HL-60 (cell line): ENCODE data around the gene SOX5.

Experiments
- DNase-seq, 2 experiments: peaks; one replicate each; pipeline ENCODE4 v3.0.0-alpha.2; 2010 to 2020; ENCODE audit warnings: low read depth in 1 of 2, low spot score in 1 of 2
- H3K27ac ChIP-seq: fragments of 250-450 bp; sonication (Bioruptor Pico); replicated peaks from 2 replicates; pipeline ENCODE4 v1.5.1; 2020; ENCODE audit warnings: mild to moderate bottlenecking, moderate library complexity
- H3K27me3 ChIP-seq: fragments of 250-450 bp; sonication (Bioruptor Pico); 2 replicates; pipeline ENCODE4 v1.5.1; 2021; ENCODE audit warnings: mild to moderate bottlenecking, moderate library complexity; ENCODE audit not compliant: insufficient read depth, poor library complexity, severe bottlenecking
- H3K4me3 ChIP-seq: replicated peaks from 2 replicates; pipeline ENCODE4 v1.5.1; 2011; ENCODE audit warnings: mild to moderate bottlenecking, control low read depth, low read length; ENCODE audit not compliant: insufficient read depth
- GABPA ChIP-seq: IDR thresholded peaks from 2 replicates; pipeline ENCODE4 v1.6.1; 2012; ENCODE audit warnings: low read depth
- POLR2AphosphoS5 ChIP-seq: IDR thresholded peaks from 2 replicates; pipeline ENCODE4 v1.6.1; 2012; ENCODE audit warnings: low read depth
- SPI1 ChIP-seq: IDR thresholded peaks from 2 replicates; pipeline ENCODE4 v1.6.1; 2012; ENCODE audit warnings: low read depth, mild to moderate bottlenecking, borderline replicate concordance
- TF ChIP-seq, protein P1 (sequence below): IDR thresholded peaks from one replicate; pipeline ENCODE4 v1.5.1; 2011; ENCODE audit warnings: low read length, control low read depth, inconsistent platforms; ENCODE audit not compliant: insufficient read depth
- TF ChIP-seq, protein P2 (sequence below): IDR thresholded peaks from 2 replicates; pipeline ENCODE4 v1.6.1; 2012; ENCODE audit warnings: low read depth; ENCODE audit not compliant: insufficient replicate concordance

Gene SOX5

DNA sequence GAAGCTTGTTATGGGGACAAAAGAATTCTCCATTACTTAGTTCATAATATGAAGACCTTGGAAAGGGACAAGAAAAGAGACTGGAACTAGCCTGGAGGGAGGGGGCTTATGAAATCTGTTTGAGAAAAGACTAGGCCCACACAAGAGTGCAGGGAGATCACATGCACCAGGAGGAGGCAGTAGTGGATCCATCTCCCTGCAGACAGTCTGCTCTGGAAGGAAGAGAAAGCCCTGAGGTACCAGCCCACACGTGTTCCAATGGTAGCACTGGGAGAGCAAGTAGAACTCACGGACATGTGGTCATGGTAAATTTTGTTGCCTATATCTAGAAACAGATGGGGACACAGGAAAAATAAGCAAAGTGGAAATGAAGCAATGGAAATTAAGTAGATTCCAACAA lies 445.4 kb downstream of the SOX5 start:
- no peaks in the 10 kb centered on the region for H3K27me3 ChIP-seq
- TF ChIP-seq GABPA (no peak), POLR2AphosphoS5 (no peak), SPI1 (no peak)
- no peak for DNase-seq
- H3K4me3 ChIP-seq, result no peak overlapping the region
- H3K27ac ChIP-seq, result no peak overlapping the region

DNA sequence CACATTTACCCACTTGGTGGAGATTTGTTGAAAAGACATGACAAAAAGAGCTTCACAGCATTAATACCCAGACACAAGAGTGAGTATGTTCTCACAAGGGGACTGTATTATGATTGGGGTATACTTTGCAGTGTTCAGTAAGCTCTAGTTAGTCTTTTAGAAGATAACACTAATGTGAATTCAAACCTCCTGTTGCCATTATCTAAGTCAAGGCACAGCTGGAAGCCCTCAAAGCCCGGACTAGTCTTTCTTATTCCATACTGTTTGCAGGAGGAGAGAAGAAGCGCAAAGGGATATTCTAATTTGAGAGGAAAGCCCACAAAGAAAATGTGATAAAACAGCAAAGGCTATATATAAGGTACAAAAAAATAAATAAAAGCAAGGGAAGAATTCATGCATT lies 445.9 kb downstream of the SOX5 start:
- Histone ChIP-seq H3K4me3 (no peak overlapping the region), H3K27me3 (no peaks in the 10 kb centered on the region), H3K27ac (no peak overlapping the region)
- no peak for DNase-seq
- TF ChIP-seq, protein P1, sequence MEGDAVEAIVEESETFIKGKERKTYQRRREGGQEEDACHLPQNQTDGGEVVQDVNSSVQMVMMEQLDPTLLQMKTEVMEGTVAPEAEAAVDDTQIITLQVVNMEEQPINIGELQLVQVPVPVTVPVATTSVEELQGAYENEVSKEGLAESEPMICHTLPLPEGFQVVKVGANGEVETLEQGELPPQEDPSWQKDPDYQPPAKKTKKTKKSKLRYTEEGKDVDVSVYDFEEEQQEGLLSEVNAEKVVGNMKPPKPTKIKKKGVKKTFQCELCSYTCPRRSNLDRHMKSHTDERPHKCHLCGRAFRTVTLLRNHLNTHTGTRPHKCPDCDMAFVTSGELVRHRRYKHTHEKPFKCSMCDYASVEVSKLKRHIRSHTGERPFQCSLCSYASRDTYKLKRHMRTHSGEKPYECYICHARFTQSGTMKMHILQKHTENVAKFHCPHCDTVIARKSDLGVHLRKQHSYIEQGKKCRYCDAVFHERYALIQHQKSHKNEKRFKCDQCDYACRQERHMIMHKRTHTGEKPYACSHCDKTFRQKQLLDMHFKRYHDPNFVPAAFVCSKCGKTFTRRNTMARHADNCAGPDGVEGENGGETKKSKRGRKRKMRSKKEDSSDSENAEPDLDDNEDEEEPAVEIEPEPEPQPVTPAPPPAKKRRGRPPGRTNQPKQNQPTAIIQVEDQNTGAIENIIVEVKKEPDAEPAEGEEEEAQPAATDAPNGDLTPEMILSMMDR, result no peak
- TF ChIP-seq, protein P2, sequence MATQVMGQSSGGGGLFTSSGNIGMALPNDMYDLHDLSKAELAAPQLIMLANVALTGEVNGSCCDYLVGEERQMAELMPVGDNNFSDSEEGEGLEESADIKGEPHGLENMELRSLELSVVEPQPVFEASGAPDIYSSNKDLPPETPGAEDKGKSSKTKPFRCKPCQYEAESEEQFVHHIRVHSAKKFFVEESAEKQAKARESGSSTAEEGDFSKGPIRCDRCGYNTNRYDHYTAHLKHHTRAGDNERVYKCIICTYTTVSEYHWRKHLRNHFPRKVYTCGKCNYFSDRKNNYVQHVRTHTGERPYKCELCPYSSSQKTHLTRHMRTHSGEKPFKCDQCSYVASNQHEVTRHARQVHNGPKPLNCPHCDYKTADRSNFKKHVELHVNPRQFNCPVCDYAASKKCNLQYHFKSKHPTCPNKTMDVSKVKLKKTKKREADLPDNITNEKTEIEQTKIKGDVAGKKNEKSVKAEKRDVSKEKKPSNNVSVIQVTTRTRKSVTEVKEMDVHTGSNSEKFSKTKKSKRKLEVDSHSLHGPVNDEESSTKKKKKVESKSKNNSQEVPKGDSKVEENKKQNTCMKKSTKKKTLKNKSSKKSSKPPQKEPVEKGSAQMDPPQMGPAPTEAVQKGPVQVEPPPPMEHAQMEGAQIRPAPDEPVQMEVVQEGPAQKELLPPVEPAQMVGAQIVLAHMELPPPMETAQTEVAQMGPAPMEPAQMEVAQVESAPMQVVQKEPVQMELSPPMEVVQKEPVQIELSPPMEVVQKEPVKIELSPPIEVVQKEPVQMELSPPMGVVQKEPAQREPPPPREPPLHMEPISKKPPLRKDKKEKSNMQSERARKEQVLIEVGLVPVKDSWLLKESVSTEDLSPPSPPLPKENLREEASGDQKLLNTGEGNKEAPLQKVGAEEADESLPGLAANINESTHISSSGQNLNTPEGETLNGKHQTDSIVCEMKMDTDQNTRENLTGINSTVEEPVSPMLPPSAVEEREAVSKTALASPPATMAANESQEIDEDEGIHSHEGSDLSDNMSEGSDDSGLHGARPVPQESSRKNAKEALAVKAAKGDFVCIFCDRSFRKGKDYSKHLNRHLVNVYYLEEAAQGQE, result no peak
- TF ChIP-seq POLR2AphosphoS5 (no peak), GABPA (no peak), SPI1 (no peak)

DNA sequence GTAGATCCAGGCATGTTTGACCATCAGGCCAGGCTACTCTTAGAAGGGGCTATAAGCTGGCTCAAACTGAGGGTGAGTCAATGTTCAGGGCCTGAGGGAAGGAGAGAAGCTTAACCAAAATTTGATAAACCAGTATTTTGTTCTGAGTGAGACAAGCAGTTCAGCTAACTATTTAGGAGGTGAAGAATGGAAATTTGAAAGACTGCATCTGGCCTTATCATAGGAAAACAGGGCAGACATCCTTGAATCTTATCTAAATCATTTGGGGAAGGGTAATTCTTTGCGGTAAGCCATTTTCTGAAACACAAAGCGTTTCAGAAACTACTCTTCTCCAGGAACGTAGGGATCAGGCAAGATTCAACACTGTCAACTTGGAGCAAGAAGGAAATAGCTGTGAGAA lies 447.2 kb downstream of the SOX5 start:
- H3K4me3 ChIP-seq, result no peak overlapping the region
- no peak for TF ChIP-seq POLR2AphosphoS5
- TF ChIP-seq, protein P2, result no peak
- TF ChIP-seq SPI1, result no peak
- TF ChIP-seq, protein P1, result no peak
- TF ChIP-seq GABPA, result no peak
- H3K27ac ChIP-seq, result no peak overlapping the region
- DNase-seq, result no peak
- H3K27me3 ChIP-seq, result no peaks in the 10 kb centered on the region

DNA sequence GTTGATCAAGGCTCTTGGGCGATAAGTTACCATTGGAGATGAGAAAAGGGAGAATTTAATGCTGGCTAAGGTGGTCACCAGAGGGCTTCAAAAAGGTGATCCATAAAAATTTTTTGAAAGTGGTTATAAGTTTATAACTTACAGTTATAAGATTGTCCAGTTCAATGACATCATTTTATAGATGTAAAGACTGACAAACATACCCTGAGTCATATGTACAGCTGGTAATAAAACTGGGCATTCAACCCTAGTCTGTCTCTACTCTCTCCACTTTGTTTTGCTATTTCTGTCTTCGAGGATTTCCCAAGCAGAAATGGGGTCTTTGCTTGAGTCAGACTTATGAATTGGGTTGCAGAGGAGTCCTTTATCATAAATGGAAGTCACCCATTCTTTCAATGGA lies 454.0 kb downstream of the SOX5 start:
- no peak overlapping the region for H3K4me3 ChIP-seq
- no peaks in the 10 kb centered on the region for H3K27me3 ChIP-seq
- TF ChIP-seq POLR2AphosphoS5 (no peak), SPI1 (no peak), GABPA (no peak)
- TF ChIP-seq, protein P1, result no peak
- TF ChIP-seq, protein P2, result no peak
- DNase-seq, result no peak
- H3K27ac ChIP-seq, result no peak overlapping the region
